Lung microvascular endothelial cell (primary cell): ENCODE data around the gene FAHD2A. TPM values are rescaled to one million over a fixed set of nuclear protein-coding genes. Genes with fewer than 3 reads are reported as not detected.
A peak's percentile ranks its signal among the peaks of the same experiment; 100 is the strongest.
"Not testable (repeated sequence)": the region's sequence is repeated elsewhere in the genome, so short reads cannot be mapped to it uniquely, and the experiment has no call there.

Experiments used
- DNase-seq, 2 donors: peaks; one replicate each; pipeline versions ENCODE4 v3.0.0 to v3.0.0-alpha.2; 2010; ENCODE audit warnings: low read depth in 2 of 2
- total RNA-seq: library from RNA; depleted of rRNA; stranded (reverse); fragments of >200 nt; gene quantifications from 2 replicates; pipeline ENCODE4 v1.2.1, GENCODE V29; 2014

Gene FAHD2A, protein sequence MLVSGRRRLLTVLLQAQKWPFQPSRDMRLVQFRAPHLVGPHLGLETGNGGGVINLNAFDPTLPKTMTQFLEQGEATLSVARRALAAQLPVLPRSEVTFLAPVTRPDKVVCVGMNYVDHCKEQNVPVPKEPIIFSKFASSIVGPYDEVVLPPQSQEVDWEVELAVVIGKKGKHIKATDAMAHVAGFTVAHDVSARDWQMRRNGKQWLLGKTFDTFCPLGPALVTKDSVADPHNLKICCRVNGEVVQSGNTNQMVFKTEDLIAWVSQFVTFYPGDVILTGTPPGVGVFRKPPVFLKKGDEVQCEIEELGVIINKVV
- 15.9 and 19.8 TPM in 2 replicates for total RNA-seq

DNA sequence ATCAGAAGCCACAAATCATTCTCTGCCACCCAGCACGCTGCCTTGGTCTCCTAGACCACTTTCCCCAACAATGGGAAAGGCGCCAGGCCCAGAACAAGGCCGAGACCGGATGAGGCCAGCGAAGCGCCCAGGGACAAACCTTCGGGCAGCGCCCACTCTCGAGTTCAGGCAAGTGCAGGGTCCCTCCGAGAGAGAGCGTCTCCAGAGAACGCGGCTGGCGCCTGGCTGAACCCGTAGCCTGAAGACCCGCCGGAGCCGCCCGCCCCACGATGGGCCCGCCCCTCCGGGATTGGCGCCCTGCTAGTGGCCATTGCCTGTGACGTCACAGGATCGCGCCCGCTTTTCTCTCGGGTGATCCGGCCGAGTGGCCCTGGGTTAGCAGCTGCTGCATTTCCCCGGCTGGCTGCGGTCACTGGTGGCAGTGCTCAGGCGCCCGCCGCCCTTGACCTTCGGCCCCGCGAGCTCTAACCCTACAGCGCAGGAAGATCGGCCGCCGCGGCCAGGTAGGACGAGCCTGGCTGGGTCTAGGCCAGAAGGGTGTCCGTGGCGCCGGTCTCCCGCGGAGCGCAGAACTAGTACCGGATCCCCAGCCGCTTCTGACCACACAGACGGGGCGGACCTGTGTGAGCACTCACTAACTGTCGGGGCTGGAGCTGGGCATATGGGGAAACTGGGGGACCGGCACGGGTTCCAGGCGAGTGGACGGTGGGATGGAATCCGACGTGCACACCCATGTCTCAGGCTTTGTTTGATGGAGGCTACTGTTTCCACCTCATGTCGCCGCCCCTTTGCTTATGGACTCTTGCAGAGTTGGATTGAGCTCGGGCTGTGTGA is at the start of gene FAHD2A:
TSS of gene FAHD2A (plus strand) at position 339 of the 834 bp plus-strand sequence. CDS start 2,851 bp downstream, outside the sequence.
- DNase-seq, result peak; percentile 90 to 92

DNA sequence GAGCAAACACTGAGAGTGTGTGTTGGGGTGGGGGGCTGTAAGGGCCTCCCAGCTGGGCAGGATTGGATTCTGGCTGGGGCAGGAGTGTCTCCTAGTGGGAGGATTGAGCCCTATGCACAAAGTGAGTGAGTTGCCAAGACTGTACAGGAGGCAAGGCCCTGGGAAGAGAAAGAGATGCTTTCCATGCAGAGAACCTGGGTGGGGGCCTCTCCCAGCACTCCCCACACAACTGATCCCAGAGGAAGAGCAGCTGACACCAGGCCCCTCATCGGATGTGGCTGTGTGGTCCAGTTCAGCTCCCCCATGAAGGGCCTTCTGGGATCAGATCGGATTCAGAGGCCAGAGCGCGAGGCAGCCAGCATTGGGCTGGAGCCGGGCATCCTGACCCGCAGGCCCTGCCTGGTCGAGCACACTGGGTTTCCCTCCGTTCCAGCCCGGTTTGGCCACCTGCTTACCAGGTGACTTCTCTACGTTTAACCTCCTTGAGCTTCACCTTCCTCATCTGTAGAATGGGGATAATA is 49.4 kb upstream of the FAHD2A start:
- no peak for DNase-seq

DNA sequence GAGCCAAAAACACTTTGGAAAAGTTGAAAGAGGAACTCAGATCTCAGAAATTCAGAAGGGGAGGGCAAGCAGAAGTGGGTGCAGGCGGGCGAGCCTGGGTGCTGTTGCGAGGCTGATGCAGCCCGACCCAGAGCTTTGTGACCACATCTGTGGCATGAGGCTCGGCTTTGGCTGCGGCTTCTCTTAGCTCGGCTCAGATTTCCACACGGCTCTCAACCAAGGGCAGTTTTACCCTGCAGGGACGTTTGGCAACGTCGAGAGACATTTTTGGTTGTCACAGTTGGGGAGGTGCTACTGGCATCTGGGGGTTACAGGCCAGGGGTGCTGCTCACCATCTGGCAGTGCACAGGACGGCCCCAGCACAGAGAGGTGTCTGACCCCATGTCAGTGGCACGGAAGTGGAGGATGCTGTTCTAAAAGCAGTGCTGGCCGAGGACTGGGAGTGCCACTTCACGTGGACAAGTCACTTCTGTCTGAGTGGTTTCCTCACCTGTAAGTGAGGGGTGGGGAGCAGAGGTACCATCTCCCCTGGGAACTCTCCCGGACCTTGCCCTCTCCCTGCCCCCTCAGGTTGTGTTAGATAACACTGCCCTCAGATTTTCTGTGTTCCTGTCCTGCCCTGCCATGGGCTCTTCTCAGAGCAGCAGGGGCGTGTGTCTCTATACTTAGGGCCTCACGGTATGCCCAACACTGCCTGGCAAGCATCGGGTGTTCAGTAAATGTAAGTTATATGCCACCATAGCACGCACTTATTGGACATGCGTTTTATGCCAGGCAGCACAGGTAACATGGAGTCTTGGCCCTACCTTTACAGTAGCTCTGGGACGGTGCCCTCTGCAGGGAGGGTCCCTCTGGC is 48.7 kb upstream of the FAHD2A start:
- no peak for DNase-seq

DNA sequence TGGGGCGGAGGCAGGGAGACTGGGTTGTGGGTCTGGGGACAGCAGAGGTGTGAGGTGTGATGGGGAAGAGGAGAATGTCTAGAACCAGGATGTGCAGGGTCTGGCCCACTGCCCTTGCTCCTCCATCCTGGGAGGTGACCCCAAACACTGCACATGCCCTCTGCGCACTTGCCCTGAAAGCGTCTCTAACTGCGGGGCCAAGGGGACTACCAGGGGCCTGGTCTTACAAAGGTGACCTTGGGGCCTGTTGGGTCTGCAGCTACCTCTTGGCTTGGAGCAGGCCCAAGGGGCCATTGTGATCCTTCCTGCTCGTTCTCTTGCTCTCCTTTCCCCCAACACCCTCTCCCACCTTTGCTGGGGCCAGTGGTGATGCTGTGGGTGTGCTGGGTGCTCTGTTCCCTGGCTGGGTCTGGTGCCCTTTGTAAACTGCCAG is 48.0 kb upstream of the FAHD2A start:
- no peak for DNase-seq

DNA sequence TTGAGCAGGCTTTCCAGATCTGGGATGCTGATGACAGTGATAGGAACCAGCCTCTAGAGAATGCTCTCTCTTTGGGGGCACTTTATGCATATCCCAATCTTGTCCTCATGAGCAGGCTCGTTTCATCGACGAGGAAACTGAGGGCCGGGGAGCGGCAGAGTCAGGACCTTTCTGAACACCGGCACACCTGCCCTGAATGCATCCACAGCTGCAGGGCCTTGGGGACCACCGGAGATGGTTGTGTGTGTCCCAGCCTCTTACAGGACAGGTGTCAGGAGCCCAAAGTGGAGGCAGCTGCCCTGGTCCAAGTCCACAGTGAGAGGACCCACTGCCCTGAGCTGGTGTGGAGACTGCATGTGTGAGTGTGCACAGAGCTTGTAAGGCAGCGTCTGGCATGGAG is 47.6 kb upstream of the FAHD2A start:
- DNase-seq, result no peak

DNA sequence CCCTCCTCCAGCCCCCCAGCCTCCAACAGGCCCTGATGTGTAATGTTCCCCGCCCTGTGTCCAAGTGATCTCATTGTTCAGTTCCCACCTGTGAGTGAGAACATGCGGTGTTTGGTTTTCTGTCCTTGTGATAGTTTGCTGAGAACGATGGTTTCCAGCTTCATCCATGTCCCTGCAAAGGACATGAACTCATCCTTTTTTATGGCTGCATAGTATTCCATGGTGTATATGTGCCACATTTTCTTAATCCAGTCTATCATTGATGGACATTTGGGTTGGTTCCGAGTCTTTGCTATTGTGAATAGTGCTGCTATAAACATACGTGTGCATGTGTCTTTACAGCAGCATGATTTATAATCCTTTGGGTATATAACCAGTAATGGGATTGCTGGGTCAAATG is 47.0 kb upstream of the FAHD2A start:
- DNase-seq, result not testable (repeated sequence)

DNA sequence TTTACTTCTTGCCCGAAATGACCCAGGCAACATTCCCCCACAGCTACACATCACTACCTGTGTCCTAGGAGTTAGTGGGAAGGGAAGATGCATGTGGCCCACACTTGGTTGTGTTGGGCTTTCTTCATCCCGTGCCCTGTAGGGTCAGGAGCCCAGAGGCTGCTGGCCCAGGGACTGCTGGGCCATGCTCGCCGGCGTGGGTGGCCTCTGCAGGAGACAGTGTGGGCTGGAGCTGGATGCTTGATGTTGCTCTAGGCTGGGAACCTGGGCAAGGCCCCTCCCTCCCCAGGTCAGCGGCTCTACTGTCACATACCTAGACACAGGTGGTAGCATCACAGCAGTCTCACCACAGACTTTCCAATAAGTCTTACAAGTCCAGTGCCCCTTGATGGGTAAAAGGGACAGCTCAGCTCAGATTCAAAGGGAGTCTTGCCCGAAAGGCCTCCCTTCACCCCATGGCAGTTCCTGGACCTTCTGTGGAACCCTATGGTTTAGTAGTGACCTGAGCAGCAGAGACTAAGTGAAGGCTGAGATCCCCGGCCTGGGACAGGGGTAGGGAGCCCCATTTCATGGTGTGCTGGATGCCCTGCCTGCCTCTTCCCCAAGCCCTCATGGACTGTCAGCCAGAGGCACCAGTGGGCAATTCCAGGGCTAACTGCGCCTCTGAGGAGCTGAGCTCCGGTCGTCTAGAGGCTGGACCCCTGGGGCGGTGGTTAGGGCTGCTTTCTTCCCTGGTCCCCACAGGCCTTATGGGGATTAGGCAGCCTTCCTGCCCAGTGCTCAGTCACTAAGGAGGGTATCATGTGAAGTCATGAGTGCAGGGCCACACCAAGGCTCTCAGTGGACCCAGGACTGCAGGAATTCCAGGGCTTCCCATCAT is 45.4 kb upstream of the FAHD2A start:
- no peak for DNase-seq

DNA sequence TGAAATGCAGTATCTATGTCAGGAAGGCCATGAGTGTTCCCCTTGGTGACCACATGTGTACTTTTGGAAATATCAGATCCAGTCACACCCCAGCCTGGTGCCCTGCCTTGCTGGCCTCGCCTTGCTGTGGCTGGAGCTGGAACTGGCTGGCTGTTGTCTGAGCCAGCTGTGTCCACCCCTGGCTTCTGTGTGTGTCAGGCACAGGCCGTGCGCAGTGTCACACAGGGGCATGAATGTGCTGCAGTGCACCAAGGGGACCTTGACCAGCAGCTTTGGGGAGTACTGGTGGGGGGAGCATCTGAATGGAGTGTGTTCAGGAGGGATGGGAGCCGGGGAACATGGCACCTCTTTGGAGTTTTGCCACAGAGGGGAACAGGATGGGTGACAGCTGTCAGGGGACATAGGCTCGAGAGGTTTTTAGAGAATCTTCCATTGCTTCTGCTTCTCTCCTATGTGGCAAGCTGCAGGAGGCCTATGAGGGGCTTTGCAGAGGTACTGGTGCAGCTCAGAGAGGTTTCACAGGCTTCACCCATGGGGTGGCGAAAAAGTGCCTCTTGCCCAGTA is 44.7 kb upstream of the FAHD2A start:
- no peak for DNase-seq

DNA sequence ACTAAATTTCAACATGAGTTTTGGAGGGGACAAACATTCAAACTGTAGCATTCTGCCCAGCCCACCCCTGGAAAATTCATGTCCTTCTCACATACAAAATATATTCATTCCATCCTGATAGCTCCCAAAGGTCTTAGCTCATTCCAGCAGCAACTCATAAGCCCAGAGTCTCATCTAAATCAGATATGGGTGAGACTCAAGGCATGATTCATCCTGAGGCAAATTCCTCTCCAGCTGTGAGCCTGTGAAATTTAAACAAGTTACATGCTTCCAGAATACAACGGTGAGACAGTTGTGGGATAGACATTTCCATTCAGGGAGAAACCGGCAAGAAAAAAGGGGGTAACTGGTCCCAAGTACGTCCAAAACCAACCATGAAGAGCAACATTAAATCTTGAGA is 43.5 kb upstream of the FAHD2A start:
- DNase-seq, result no peak

DNA sequence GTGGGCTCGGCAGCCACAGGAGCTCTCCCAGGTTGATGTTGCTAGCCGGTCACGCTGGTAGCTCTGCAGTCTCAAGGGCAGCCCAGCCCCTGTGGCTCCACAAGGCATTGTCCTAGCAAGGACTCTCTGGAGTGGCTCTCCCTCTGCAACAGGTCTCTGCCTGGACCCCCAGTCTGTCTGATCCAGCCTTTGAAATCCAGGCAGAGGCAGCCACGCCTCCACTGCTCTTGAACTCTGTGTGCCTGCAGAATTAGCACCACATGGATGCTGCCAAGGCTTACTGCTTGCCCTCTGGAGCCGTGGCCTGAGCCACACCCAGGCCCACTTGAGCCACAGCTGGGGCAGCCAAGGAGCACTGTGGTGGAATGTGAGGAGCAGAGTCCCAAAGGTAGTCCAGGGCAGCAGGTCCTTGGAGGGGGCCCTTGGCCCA is 43.0 kb upstream of the FAHD2A start:
- no peak for DNase-seq

DNA sequence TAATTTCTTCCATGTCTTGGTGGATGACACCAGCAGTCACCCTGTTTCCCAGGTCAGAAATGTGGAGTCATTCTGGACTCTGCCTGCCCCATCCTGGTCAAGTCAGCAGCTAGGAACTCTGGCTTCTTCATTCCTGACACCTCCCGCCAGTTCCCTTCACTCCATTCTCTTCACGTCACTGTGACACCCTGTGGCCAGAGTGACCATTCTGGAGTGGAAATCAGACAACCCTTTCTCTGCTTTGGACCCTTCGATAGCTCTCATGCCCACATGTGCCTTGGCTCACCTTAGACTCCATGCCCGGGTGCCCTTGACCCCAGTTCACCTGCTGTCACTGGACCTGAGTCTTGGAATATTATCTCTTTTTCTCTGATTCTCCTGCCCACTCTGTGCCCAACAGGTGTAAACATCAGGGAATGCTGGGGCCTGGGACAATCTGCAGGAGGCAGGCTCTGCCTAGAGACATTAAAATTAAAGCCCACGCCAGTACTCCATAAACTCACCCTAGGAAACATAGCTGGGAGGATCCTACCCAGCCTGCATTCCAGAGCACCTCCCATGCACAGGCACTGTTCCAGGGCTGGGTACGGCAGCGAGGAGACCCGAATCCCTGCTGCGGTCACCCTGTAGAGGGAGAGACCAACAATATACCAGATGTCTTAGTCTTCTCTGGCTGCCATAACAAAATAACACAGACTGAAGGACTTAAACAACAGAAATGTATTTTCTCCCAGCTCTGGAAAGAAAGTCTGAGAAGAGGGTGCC is 41.1 kb upstream of the FAHD2A start:
- DNase-seq, result no peak

DNA sequence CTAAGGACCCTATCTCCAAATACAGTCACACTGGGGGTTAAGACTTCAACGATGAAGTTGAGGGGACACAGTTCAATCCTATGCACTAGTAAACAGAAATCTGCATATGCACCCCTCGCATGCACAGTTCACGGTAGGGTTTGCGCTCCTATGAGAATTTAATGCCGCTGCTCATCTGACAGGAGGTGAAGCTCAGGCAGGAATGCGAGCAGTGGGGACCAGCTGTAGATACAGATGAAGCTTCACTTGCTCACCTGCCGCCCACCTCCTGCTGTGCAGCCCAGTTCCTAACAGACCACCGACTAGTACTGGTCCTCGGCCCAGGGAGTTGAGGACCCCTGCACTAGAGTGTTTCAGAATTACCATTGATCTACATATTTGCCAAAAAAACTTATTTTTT is 40.0 kb upstream of the FAHD2A start:
- DNase-seq, result no peak

DNA sequence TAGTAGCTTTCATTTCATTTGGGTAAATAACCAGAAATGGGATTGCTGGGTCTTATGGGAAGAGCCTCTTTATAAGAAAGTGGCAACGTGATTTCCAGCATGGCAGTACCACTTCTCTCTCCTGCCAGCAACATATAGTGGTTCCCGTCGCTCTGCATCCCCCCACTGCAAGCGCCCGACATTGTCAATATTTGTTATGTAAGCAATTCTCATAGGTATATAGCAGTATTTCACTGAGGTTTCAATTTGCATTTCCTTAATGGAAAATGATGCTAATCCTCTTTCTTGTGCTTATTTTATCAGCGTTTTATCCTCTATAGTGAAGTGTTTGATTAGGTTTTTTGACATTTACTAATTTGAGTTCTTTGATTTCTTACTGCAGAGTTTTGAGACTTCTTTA is 36.0 kb upstream of the FAHD2A start:
- DNase-seq, result no peak

DNA sequence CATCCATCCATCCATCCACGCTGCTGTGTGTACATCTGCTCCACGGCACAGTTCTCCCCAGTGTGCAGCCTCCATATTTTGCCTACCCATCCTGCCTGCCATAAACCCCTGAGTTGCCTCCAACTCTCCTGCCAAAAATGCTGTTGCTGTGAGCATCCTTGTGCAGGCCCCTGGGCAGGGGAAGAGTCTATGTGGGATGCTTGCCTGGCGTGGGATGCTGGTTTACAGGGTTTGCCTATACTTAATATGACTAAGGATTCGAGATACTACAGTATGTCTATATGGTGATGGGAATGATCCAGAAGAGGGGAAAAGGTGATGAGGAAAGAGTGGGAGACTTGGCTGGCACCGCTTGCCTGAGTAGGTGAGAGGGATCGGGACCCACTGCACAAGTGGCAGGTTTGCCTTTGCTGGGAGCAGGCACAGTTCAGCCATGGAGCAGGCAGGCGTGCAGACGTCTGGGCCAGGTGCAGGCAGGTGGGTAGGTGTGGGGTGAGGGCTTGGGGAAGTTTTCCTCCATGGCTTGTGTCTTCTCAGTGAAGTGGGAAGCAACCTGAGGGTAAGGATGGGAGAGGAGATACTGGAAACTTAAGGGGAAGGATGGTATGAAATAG is 30.2 kb upstream of the FAHD2A start:
- DNase-seq, result no peak

DNA sequence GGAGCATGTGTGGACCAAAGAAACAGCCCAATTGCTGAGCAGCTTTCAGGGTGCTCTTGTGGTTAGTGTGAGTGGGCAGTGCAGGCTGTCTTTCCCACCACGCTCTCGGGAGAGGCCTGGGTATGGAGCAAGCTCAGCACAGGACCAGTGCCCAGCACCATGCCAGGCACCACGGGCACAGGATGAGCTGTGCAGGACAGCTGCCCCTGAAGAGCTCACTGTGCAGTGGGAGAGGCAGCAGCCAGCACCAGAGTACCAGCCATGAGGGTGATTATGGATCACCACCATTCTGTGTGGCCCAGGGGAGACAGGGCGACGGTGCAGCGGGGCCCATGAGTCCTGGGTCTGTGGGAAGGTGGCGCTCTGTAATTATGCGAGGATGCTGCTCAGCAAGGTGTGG is 29.7 kb upstream of the FAHD2A start:
- no peak for DNase-seq

DNA sequence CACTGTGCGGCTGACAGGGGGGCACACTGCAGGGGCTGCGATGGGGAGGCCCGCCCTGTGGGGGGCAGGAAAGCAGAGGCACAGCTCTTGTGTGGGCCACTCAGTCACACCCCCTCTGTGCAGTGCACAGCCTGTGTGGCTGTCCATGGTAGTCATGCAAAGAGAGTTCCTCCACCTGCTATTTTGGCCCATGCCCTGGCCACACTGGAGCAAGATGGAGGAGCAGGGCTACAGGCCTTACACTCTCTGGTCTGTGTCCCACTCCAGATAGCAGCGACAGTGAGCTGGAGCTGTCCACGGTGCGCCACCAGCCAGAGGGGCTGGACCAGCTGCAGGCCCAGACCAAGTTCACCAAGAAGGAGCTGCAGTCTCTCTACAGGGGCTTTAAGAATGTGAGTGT is 28.5 kb upstream of the FAHD2A start:
- no peak for DNase-seq

DNA sequence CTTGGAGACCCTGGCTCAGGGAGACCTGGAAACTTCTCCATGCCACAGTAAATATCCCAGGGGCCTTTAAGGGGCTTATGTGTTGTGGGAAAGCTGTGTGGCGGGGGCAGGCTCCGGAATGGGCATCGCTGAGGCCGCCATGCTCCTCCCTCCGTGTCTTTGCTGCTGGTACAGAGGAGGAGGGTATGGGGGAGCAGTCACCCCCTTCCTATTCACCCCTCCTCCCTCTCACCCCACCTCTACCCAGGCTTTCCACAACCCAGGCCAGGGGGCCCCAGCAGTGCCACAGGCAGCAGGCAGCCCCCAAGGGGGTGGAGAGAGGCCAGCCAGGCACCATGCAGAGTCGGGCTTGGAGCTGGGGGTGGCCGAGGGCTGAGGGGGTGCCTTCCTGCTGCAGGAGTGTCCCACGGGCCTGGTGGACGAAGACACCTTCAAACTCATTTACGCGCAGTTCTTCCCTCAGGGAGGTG is 28.0 kb upstream of the FAHD2A start:
- no peak for DNase-seq

DNA sequence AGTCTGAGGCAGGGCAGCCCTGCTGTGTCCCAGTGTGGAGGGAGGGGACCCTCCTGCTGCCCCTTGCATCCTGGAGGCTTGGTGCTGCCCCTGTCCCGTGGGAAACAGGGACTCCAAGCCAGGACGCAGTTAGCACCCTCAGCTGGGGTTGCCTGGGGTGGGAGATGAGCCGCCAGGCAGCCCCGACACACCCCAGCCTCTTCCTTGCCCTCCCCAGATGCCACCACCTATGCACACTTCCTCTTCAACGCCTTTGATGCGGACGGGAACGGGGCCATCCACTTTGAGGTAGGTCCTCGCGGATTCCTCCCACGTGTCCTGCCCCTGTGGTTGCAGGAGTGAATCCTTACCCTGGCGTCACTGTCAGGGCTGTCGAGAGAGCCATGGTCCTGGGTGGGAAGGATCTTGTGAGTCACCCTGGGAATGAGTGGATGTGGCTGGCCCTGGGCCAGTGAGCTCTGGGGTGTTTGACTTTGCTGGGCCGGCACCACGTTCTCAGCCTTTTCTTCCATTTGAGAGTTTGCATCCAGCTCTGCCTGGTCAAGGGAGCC is 27.5 kb upstream of the FAHD2A start:
- DNase-seq, result no peak
